Islet of Langerhans (tissue), 1 donor: ENCODE measurements around the gene CLIC1.

ENCODE experiments used
- FAIRE-seq: peaks from one replicate; lab custom pipeline; 2011; peaks lifted over from hg19 to GRCh38; lab: Jason Lieb, UNC

Gene CLIC1

GRCh38 chr6:31701666-31702404 lies 34.5 kb downstream of the CLIC1 start:
- no peak for FAIRE-seq

DNA sequence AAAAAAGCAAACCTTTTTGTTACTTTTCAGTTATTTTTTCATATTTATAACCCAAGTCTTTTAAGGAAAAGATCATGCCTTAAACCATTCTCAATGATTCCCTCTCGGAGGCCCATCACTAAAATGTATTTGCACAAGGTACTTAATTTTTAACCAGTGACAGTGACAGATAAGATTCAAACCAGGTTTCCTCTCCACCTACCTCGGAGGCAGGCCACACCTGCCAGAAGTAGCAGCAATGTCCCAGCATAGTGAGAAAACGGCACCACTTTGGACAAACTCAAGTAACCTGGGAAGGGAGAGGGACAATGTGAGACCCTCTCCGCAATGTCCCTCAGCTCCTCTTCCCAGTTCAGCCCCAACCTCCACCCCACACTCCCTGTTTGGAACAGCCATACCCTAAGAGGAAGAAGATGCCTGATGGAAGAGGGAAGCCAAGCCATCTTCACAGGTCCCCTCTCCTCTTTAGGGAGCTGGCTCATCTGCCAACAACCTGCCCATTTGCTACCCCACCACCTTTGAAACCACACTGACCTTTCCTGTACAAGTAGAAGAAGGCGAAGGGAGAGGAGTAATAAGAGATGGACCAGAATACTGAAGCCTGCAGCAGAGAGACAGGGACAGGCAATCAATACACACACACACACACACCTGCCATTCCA lies 35.5 kb downstream of the CLIC1 start:
- FAIRE-seq = no peak

DNA sequence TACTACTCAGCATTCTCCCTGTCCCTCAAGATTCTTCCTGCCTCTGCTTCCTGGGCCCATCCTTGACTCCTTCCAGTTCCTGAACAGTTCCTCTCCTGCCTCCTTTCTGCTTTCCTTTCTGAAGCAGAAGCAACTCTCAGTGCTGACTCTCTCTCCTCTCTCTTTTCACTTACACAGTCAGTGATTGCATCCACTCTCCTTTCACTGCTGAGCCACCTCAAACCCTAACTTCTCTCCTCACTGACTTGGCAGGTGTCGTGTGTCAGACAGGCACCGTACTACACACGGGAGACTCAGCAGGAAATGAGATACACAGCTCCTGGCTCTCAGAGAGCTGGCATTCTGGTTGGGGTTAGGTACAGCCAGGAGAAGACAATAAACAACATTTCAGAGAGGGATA lies 38.8 kb downstream of the CLIC1 start:
- FAIRE-seq = no peak

DNA sequence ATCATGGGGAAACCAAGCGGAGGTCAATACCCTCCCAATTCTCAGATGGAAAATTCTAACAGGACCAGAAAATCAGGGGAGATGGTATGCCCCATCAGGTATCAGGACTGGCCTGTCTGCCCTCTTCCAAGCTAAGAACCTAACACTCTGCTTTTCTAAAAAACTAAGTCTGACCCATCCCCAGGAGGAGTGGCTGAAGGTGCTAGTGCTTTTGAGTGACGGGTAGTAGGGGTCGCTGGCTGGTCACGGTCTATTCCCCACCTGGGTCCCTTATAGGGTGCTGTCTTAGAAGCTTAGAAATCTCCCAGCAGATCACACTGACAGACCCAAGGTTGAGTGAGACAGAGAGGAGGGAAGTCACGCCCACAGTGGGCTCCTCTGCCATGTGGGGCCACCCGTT lies 42.8 kb downstream of the CLIC1 start:
- no peak for FAIRE-seq

GRCh38 chr6:31692886-31693285 lies 43.4 kb downstream of the CLIC1 start:
- no peak for FAIRE-seq

GRCh38 chr6:31692353-31692752 lies 44.0 kb downstream of the CLIC1 start:
- FAIRE-seq = no peak

DNA sequence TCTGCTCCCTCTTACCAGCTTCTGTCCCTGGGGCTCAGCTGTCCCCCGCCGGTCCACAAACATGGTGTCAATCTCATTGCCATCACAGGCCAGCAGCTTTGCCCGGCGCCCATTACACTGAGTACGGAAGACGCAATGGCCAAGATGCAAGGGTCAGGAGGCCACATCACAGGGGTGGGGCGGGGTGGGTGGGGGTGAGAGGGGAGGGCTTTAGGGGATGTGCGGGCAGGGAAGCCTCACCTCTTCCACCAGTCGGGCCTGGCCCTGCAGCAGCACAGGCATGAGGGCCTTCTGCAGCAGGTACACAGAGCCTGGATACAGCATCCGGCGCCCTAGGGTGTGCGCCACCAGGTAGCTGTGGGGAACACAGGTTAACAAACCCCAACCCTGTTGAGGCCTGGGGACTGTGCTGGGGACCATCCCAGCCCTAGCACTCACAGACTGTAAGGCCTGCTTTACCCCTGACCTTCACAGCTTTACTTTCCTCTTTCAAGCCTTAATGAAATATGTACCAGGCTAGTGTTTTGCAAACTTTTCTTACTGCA lies 44.7 kb downstream of the CLIC1 start:
- FAIRE-seq = no peak

DNA sequence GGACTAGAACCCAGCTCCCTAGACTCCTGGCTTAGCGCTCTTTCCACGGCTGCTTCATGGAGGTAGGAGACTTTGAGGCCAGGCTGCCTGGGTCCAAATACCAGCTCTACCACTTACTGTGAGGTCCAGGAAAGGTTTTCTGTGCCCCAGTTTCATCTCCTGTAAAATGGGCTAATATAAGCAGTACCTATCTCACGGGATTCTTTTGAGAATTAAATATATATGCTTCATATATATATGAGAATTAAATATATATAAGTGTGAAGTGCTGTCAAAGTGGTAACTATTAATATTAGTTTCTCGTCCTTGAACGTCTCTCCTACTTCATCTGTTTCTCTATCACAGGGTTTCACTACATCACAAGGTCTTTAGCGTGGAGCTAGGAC lies 45.3 kb downstream of the CLIC1 start:
- FAIRE-seq = no peak

DNA sequence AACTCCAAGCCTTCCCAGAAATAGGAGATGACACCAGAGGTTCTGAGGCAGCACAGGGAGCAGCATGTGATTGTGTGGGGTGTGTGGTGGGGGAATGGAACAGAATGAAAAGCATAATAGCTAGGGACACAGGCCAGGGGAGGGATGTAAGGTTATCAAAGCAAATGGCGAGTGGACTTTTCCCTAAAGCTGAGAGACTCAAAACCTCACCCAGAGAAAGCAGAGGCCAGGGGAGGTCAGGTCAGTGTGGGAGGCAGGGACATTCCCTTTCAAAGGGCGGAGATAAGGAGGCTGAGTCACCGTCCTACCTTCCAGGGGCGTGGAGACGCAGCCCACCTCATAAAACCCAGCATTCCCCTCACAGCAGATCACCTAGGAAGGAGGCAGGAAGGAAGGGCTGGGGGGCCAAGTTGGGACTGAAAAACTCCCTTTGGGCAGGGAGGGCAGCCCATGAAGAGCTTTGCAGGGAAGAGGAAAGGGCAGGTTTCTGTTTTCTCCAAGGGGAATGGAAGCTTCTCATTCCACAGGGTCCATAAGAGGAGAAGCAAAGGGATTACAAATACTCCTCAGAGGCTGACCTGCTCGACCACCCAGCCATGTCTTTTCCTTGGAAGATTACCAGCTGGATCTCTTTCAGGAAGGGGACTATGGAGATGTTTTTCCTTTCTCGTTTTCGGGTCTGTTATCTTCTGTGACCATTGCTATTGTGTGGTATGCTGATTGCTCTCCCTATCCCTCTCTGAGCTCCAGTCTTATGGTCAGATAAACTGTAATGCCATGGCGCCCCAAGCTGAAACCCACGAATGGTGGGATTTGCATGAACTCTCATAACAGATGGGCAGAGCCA lies 45.9 kb downstream of the CLIC1 start:
- FAIRE-seq = no peak

- FAIRE-seq = no peak
Measured at GRCh38 chr6:31689249-31690110, 46.9 kb downstream of the CLIC1 start.

DNA sequence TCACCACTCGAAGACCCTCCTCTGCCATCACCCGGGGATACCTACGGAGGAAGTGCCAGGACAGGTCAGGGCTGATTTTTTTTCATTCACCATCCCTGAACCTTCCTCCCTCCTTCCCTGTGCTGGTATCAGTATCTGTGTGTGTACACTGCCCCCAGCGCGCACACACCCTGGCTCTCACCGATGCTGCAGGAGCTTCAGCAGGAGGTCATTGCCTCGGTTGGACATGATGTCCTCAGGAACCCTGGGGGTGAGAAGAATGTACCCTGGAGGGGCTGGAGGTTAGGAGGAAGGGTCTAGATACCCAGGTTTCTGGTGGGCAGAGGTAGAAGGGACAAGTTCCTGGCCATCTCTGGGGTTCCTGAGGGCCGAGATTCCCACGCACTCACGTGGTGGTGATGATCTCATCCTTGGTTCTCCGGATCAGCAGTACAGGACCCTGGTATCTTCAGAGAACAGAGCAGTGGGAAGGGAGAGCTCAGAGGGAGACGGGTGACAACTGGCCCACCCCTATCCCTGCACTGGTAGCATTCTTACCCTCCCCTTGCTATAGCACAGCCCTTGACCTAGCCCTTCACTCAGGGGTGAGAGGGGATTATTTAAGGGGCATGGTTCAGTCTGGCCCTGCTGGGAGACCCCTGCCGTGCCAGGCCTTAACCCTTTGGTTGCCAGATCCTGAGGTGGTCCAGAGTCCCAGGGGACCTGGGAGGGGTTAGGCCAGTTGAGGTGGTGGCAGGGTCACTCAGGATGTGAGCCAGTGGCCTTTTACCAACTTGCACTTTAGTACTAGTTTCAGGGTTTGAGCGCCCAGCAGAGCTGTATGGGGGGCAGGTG lies 48.3 kb downstream of the CLIC1 start:
- FAIRE-seq = no peak

GRCh38 chr6:31687321-31687720 lies 49.0 kb downstream of the CLIC1 start:
- FAIRE-seq = no peak

DNA sequence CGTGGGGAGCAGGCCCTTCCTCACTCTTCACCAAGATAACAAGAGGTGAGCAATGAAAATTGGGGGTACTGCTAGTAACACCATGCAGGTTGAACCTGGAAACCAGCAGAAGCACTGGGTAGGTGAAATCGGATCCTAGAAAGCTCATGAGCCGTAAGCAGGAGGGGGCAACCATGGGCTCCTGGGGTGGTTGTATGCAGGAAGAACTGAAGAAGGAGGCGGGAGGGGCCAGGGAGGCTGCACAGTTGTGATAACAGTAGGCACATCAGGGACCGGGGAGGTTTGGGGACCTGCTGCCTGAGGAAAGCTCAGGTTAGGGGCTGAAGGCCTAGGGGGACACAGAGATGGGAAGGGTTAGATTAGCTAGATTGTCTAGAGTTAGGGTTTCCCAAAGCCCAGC lies 49.8 kb downstream of the CLIC1 start:
- no peak for FAIRE-seq

- FAIRE-seq = no peak
Measured at GRCh38 chr6:31683591-31683990, 52.7 kb downstream of the CLIC1 start.

- FAIRE-seq = no peak
Measured at GRCh38 chr6:31681135-31681671, 55.1 kb downstream of the CLIC1 start.
